NCI-H460 (cell line): Measurements from ENCODE around the gene IKZF1. TPM values are rescaled to one million over a fixed set of nuclear protein-coding genes. Genes with fewer than 3 reads are reported as not detected.

Experiments used
- DNase-seq: peaks from one replicate; pipeline ENCODE4 v3.0.0-alpha.2; 2016; ENCODE audit warnings: low read depth; ENCODE audit errors: extremely low read depth
- total RNA-seq: library from RNA; depleted of rRNA; stranded (reverse); fragments of >200 nt; shearing (Covaris generic); gene quantifications from 2 replicates; pipeline ENCODE4 v1.2.3, GENCODE V29; 2014

Gene IKZF1
- total RNA-seq, 1 experiment from 2014 or later: not detected

DNA sequence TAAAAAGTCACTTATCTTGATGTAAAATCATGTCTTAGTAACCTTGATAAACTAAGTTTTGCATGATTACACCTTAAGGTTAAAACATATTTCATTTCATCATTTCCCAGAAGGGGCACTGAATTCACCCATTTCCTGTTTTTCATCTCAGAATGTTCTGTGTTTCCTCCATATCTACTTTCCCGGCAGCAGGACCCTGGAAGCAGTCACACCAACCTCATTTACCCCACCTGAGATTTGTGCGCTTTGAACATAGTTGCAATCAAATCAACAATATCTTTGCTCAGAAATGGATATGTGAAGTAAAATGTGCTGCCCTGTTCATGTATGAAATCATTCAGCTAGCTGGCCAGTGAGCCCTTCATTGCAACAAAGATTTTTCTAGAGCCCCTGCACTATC, 46.8 kb downstream of the IKZF1 start:
- DNase-seq: no peak

DNA sequence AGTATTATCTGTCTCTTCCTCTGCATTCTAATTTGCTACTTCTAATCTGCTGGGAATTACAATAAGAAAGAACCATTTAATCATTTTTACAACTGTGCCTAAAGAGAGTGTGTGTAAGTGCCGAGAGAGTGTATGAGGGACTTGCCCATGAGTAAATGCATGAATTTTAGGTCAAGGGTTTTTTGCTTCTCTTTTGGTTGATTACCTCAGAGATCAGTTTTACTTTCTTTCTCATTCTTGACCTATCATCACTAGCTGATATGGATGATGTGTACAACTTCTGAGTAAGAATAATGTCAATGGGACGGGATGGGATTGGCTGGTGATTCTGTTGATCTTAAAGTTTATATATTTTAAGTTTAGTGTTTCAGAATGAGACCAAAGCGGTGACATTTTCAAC, 47.8 kb downstream of the IKZF1 start:
- no peak for DNase-seq

DNA sequence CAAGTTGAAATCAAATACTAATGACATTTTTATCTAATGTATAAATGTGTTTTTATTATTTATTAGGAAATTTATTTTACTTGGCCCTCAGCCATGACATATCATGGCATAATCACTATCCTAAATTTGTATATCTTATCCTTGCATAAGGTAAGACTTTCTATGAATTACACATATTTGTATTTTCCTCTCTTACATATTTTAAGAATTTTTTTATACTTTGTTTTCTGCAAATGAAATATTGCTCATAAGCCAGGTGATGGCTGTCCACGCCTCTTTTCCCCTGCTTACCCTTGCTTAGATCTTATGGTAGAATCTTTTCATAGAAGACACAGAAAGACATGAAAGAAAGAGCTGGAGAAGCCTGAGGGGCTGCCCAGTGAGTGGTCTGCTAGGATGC, 48.2 kb downstream of the IKZF1 start:
- DNase-seq: no peak

DNA sequence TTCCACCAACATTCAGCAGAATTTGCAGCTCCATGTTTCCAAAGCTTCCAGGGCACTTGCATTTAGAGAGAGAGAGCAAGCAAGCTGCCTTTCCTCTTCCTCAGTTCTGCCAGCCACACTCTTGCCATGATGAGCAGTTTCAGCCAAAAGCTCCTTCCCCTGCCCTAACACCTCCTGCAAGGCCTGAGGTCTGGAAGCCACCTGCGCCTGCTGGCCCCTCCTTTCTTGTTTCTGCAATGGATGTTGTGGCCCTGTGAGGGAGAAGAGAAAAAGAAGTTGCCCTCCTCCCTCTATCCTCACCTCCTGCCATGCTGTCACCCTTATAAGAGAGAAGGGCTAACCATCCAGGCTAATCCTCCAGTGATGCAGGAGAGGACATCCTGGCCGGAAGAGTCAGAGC, 48.7 kb downstream of the IKZF1 start:
- no peak for DNase-seq

DNA sequence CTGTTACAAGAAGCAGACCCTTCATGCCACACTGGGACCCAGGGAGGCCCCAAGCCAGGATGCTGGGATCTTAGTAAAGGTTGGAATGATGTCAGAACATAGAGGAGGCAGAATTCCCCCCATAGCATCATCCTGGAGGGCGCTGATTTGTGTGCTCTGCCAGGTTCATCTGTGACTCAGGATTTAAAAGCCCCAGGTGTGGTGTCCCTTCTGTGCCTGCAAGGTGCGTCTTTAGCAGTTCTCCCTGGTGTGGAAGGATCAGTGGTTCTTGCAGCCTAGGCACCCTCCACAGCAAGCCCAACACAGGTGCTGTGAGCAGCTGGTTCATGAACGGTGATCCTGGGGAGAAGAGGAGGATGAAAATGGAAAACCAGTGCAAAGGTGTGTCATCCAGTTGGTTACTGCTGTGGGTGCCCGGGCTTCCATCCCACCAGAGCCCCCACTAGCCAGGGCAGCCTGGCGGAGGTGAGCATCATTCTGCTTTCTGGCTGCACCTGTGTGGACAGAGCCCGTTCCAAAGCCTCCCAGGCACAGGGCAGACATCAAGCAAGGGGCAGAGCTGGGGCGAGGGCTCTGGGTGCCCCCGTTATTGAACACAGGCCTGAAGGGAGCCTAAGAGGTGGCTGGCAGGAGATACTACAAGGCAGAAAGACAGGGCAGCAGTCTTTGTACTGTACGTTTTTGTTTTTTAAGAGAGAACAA, 49.5 kb downstream of the IKZF1 start:
- no peak for DNase-seq

DNA sequence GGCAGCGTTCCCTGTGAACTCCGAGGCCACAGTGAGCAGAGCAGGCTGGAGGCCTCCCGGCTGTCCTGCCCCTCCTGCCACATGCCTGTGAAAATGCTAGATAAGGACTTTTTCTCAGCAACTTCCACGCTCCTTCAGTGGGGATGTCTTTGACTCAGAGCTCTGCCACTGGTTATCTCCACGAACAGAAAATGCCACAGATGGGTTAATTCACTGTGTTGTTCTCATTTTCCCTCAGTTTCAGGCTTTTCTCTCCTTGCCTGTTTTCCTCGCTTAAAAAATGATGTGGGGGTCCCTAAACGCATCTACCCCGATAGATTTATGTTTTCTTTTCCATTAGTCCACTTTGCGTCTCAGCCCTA, 51.3 kb downstream of the IKZF1 start:
- DNase-seq: no peak

DNA sequence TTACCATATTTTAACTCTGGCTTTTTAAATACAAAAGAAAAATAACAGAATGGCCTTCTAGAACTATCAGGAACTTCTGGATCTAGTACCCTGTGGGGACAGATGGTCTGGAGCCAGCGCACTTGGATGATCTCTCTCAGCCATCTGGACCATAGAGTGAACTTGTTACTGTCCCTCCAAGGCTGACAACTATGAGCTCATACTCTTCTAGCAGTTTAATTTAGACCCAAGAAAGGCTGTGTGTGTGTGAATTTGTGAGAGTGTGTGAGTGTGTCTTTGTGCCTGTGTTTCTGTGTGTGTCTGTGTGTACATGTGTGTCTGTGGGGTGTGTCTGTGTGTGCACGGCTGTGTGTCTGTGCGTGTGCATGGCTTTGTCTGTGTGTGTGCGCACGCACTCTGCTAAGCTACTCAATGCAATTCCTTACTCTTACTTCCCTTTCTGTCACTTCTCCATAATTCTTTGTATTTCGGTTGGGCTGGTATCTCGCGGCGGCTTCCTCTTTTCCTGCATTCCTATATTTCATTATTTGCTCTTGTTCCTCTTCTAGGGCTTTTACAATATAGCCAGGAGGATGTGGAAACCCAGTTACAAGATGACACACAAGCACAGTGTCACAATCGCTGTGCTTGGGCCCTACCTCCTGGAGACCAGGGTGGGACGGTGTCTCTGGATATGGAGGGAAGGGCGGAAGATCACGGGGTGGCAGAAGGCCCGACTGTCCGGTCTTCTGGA, 51.9 kb downstream of the IKZF1 start:
- DNase-seq: no peak

DNA sequence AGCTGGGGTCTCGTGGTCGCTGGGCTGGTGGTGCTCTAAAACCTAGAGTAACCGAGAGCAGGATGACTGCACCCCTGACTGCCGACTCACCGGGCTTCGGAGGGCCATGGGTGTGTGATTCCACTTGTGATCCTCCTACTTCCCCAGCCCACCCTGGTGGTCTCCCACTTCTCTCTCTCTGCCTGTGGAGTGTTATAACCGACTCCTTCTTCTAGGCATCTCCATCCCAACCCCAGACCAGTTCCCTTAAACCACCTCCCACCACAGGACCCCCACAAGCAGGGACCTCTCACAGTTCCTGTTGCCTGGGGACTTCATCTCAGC, 52.4 kb downstream of the IKZF1 start:
- DNase-seq: no peak

DNA sequence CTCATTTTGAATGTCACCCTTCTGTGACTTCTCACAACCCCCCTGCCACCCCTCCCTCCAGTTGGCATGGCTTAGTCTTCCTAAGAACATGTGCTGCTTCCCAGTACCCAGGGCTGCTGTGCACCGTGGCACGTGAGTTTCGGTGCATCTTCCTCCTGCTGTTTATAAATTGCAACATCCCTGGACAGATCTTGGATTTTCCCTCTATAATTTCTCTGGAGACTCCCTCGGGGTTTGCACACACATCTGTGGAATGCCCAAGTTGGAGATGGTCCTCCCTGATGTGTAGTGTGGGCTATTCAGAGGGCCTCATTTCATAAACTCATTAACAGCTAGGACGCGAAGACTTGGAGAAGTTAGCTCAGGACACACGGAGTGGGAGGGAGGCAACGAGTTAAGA, 52.9 kb downstream of the IKZF1 start:
- no peak for DNase-seq

DNA sequence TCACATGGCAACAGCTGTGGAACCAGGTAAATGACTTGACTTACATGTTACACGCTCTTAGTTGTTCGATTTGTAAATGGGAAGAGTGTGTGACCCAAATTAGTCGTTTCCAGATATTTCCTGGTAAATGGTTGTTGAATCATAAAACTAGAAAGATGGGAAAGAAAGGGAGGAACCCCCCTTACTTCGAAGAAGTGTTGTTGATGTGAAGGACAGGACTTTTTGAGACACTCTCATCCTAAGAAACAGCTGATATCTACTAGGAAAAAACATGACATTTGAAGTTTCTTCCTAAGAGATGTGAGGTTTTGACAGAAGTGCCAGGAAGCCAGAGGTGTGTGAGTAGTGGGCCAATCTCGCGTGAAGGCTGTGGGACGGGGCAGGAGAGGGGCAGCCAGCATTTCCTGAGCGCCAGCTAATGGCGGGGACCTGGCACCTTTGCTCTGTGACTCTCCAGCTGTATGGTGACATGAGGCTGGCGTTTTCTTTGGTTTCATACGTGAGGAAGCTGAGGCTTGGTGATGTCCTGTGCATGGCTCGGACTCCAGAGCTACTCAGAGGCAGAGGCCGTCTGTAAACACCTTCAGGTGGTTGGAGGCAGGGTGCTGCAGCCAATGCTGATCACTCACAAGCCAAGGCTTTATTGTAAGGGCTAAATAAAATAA, 53.7 kb downstream of the IKZF1 start:
- DNase-seq: no peak

DNA sequence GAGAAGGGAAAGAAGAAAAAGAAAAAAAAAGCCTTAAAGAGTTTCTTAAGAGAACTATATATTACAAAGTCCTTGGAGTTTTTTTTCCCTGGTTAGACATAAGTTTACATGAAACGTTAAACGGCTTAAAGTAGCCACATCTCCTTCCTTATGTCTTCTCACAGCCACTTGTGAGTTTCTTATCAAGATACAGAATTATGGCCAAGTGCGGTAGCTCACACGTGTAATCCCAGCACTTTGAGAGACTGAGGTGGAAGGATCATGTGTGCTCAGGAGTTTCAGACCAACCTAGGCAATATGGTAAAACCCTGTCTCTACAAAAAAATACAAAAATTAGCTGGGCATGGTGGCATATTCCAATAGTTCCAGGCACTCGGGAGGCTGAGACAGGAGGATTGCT, 54.3 kb downstream of the IKZF1 start:
- DNase-seq: no peak

DNA sequence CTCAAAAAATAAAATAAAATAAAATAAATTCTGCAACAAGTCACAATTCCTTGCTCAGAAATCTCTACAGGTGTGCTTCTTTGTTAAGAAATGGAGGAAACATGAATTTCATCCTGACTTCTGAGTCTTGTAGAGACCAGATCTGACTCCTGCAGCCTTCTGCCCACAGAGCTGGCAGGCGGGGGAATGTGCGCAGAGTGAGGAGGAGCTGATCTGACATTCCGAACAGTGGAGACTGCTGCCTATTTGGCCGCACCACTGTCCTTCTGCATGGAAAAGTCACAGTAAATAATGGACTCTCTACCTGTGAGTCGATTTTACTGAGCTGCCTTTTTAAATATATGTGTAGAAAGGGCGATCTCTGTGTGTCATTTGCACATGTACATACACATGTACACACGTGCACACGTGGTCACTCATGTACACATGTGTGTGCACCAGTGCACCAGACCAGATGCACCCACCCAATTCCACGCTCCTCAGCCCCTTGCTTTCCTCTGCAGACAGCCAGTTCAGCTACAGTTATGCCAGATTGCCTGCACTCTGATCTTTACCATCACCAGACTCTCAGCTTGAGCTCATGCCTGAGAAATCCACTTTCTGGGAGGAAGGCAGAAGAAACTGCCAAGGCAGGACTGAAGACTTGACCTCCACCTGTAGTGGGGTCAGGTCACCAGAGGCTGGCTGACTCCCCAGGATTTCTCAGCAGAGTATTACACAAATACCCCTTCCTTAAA, 54.9 kb downstream of the IKZF1 start:
- DNase-seq: no peak

DNA sequence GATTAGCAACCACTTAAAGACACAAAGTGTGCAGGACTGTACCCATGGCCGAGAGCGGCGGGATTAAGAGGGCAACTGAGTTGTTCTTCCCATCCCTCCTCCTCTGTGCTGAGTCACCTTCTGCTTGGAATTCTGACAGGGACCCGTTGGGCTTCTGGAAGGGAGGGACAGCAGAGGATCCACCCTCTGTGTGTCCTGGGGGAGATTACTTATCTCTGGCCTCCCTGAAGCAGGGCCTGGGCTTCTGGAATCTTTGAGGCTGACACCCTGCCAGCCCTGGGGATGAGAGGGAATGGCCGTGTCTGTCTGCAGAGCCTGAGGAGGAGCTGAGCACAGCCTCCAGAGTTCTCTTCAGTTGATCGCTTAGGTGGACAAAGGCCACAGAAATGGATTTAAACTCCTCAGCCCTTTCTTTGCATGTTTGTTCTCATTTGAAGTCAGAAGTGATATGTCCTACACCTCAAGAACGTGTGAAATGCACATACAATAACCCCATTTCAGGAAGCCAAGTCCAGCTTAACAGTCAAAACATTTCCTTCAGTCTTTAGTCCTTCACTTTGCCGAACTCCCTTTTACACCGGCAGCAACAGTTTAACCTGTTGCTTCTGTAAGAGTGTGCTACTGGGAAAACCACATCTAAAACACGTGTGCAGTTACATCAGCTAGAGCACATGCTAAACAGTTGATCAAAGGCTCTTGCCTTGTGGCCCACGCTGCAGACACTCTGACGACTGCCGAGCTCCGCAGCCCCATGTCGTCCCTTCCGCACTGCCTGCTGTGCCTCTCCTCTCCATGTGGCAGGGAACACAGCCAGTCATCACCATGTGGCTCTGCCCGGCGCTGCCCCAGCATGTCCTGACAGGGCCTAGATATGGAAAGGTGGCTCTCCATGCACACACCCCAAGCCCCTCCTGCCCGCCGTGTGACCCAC, 55.7 kb downstream of the IKZF1 start:
- DNase-seq: no peak

DNA sequence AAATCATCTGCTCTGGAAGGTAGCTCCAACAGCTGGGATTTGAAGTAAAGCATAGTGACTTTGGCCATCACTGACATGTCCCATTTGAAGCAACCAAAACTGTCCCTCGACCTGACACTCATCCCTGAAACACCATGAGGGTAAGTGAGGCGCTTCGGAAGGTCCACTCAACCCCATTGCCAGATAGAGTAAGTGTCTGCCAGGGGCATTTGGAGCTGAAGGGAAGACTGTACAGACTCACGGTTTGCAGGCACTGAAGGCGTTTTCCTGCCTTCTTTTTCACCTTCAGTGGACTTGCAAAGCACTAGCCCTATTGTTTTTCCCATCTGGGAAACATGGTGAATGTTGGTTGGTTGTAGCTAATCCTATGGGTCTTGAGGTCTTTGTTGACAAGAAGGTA, 57.6 kb downstream of the IKZF1 start:
- no peak for DNase-seq

DNA sequence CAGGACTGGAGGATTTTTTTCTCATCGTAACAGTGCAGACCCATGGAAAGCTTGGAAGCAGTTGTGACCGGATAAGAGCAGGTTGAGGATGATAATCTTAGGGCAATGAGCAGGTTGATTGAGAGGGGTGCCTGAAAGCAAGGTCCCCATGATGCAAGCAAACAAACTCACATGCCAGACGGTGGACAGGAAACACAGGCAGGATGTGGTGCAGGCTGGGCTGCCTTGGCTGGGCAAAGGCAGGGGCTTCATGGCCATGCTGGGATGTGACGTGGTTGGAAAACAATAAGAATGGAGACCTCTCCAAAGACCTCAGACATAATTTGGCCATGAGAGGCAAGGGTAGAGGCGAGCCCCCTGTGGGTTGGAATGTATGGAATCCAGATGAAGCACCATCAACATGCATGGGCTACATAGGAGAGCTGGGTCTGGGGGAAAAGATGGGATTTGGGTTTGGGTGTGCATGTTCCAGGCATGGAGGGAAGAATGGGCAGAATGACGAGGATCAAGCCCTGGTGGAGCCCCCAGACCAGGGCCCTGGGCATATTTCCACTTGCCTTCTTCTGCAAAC, 58.3 kb downstream of the IKZF1 start:
- no peak for DNase-seq

DNA sequence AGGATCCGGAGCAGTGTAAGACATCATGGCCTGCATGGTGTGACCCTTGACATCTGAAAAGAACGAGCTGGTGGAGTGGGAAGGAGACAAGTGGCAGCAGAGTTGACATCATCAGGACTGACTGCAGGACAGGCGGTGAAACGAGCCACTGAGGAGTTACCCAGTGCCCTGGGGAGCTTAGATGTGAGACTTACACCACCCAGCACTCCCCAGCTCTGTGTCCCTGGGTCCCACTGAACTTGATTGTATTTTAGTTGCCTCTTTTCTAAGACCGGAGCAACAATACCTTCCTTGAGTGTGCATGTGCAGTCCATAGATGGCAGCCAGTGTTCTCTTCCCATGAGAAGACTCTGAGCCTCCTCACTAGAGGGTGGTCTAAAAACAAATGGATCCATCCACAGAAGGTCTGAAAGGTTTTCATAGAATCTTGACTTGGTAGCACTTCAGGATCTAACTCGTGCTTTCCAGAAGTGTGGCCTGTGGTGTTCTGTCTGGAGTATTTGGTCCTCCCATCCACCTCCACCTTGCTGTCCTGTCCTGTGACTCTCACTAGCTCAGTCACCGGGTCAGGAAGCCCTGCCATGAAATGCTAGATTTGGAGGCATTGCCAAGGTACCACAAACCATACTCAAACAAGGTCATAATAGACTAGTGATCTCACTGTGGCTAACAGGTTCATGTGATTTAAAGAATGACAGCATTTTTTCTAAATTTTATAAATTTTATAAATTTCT, 59.0 kb downstream of the IKZF1 start:
- no peak for DNase-seq

DNA sequence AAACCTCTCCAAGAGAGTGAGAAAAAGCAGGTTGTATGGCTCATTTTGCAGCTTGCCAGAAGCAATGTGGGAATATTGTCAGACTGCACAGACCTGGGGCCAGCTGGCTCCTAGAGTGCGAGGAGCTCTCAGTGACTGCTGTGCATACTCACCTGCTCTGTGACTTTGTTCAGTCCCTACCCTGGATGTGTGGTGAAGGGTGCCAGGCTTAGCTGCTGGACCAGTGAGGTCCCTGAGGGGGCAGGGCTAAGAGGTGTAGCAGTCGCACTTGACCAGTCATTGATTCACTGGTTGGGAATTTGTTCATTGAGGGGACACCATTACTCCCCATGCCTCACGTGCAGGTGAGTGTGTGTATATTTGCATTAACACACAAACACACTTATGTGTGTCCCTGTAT, 60.1 kb downstream of the IKZF1 start:
- no peak for DNase-seq

DNA sequence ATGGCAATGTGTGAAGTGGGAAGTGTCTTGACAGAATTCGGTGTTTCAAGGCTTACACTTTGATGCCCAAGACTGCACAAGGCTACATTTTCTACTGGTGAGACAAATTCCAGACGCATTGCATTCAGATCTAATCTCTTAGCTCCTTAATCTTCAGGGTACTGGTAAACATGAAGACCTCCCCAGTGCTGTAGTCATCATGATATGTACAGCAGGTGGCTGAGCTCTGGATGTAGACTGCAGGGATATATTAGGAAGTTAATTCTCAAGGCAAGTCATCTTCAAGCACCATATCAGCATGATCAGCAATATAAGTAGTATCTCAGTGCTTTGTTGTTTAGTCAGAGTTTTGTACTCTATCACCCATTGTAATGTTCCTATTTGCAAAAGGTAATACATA, 61.8 kb downstream of the IKZF1 start:
- no peak for DNase-seq

DNA sequence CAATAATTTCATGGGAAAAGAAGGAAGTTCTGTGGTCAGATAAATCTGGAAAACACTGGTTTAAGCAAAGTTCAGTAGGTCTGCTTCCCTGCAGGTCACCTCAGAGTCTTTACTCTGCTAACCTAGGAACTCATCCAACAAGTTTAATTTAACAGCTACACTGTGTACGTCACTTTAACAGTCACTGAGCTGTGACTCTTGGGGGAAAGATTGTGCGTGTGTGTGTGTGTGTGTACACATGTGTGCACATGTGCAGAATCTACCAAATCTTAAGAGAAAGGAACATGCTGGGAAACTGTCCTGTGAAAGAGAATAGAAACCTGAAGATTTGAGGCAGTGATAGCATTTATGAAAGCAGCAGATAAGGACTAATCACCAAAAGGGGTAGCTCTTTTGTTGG, 62.6 kb downstream of the IKZF1 start:
- no peak for DNase-seq
